ENCODE results near the gene FFAR2. TPM values are rescaled to one million over a fixed set of nuclear protein-coding genes. Genes with fewer than 3 reads are reported as not detected.
"Not testable (repeated sequence)": the region's sequence is repeated elsewhere in the genome, so short reads cannot be mapped to it uniquely, and the experiment has no call there.

FFAR2 gene
- 1 to 10 TPM in 1 of 2 donors, under 1 TPM in 1; 0.59 to 1.4 TPM for polyA plus RNA-seq

- Histone ChIP-seq H3K27me3 (ENCODE audit: control insufficient read depth in 1 of 2, insufficient read depth in 2 of 2, low read length in 2 of 2) (no peaks in the 10 kb centered on the region), H3K36me3 (ENCODE audit: control insufficient read depth in 2 of 2, insufficient read depth in 2 of 2, low read length in 1 of 2) (no peaks in the 10 kb centered on the region), H3K4me3 (ENCODE audit: low read depth in 1 of 2, low read length in 2 of 2) (no peak within 1 kb of the TSS), H3K9me3 (ENCODE audit: control insufficient read depth in 2 of 2, insufficient read depth in 1 of 2, low read depth in 1 of 2, low read length in 1 of 2) (no peaks in the 10 kb centered on the region), H3K4me1 (ENCODE audit: control insufficient read depth in 2 of 2, insufficient read depth in 2 of 2, low read length in 1 of 2) (peaks cover 0 to 10% of the 10 kb centered on the region in 2 donors), H3K27ac (ENCODE audit: low read depth in 2 of 2, low read length in 1 of 2) (peak within 1 kb of the TSS; percentile 69 to 85)
- WGBS, 2 donors, result 83% methylated on average over 12 of the region's 12 CpGs
These were observed at the start of gene FFAR2 for GRCh38 chr19:35447606-35448469. Gene FFAR2, plus strand, starts transcription at chr19:35448257. Its CDS starts 1,458 bp downstream, at chr19:35449715.

- Histone ChIP-seq H3K27ac (ENCODE audit: low read depth in 2 of 2, low read length in 1 of 2) (no peak overlapping the region), H3K36me3 (ENCODE audit: control insufficient read depth in 2 of 2, insufficient read depth in 2 of 2, low read length in 1 of 2) (no peaks in the 10 kb centered on the region), H3K27me3 (ENCODE audit: control insufficient read depth in 1 of 2, insufficient read depth in 2 of 2, low read length in 2 of 2) (no peaks in the 10 kb centered on the region), H3K4me3 (ENCODE audit: low read depth in 1 of 2, low read length in 2 of 2) (no peak overlapping the region), H3K4me1 (ENCODE audit: control insufficient read depth in 2 of 2, insufficient read depth in 2 of 2, low read length in 1 of 2) (no peaks in the 10 kb centered on the region), H3K9me3 (ENCODE audit: control insufficient read depth in 2 of 2, insufficient read depth in 1 of 2, low read depth in 1 of 2, low read length in 1 of 2) (no peaks in the 10 kb centered on the region)
- WGBS, 2 donors, result 86 to 88% methylated on average over 12 of the region's 12 CpGs
These were observed 49.5 kb upstream of the FFAR2 start for GRCh38 chr19:35398570-35398969.

GRCh38 chr19:35399231-35399630 is 48.8 kb upstream of the FFAR2 start:
- Histone ChIP-seq H3K4me1 (ENCODE audit: control insufficient read depth in 2 of 2, insufficient read depth in 2 of 2, low read length in 1 of 2) (no peaks in the 10 kb centered on the region), H3K27ac (ENCODE audit: low read depth in 2 of 2, low read length in 1 of 2) (no peak overlapping the region), H3K36me3 (ENCODE audit: control insufficient read depth in 2 of 2, insufficient read depth in 2 of 2, low read length in 1 of 2) (no peaks in the 10 kb centered on the region), H3K4me3 (ENCODE audit: low read depth in 1 of 2, low read length in 2 of 2) (no peak overlapping the region), H3K9me3 (ENCODE audit: control insufficient read depth in 2 of 2, insufficient read depth in 1 of 2, low read depth in 1 of 2, low read length in 1 of 2) (no peaks in the 10 kb centered on the region), H3K27me3 (ENCODE audit: control insufficient read depth in 1 of 2, insufficient read depth in 2 of 2, low read length in 2 of 2) (no peaks in the 10 kb centered on the region)
- WGBS, 2 donors, result 71 to 73% methylated on average over 4 of the region's 4 CpGs

DNA sequence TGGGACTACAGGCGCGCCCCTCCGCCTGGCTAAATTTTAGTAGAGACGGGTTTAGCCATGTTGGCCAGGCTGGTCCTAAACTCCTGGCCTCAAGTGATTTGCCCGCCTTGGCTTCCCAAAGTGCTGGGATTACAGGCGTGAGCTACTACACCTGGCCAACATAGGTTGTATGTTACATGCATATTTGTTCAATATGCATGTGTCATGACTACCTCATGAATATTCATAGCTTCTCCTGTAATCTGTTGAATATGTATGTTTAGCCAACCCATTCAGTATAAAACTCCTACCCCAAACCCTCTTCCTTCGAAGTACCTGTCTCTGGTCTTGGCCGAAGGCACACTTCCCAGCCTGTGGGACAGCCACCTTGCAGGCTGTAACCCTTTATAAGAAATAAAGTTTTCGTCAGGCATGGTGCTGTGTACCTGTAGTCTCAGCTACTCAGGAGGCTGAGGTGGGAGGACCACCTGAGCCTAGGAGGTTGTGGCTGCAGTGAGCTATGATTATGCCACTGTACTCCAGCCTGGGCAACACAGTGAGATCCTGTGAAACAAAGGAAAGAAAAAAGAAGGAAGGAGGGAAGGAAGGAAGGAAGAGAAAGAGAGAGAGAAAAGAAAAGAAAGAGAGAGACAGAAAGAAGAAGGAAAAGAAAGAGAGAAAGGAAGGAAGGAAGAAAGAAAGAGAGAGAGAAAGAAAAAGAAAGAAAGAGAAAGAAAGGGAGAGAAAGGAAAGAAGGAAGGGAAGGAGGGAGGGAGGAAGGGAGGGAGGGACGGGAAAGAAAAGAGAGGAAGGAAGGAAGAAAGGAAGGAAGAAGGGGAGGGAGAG is 47.9 kb upstream of the FFAR2 start:
- Histone ChIP-seq H3K36me3 (ENCODE audit: control insufficient read depth in 2 of 2, insufficient read depth in 2 of 2, low read length in 1 of 2) (no peaks in the 10 kb centered on the region), H3K27me3 (ENCODE audit: control insufficient read depth in 1 of 2, insufficient read depth in 2 of 2, low read length in 2 of 2) (no peaks in the 10 kb centered on the region), H3K4me3 (ENCODE audit: low read depth in 1 of 2, low read length in 2 of 2) (no peak overlapping the region), H3K4me1 (ENCODE audit: control insufficient read depth in 2 of 2, insufficient read depth in 2 of 2, low read length in 1 of 2) (no peaks in the 10 kb centered on the region), H3K27ac (ENCODE audit: low read depth in 2 of 2, low read length in 1 of 2) (no peak overlapping the region), H3K9me3 (ENCODE audit: control insufficient read depth in 2 of 2, insufficient read depth in 1 of 2, low read depth in 1 of 2, low read length in 1 of 2) (no peaks in the 10 kb centered on the region)
- 82 to 83% methylated on average over 10 of the region's 10 CpGs for WGBS, 2 donors

- H3K9me3 ChIP-seq (ENCODE audit: control insufficient read depth in 2 of 2, insufficient read depth in 1 of 2, low read depth in 1 of 2, low read length in 1 of 2), result no peaks in the 10 kb centered on the region
- 79 to 85% methylated on average over 7 of the region's 7 CpGs for WGBS, 2 donors
- no peaks in the 10 kb centered on the region for H3K27me3 ChIP-seq (ENCODE audit: control insufficient read depth in 1 of 2, insufficient read depth in 2 of 2, low read length in 2 of 2)
These were observed 47.3 kb upstream of the FFAR2 start for GRCh38 chr19:35400773-35401100.

DNA sequence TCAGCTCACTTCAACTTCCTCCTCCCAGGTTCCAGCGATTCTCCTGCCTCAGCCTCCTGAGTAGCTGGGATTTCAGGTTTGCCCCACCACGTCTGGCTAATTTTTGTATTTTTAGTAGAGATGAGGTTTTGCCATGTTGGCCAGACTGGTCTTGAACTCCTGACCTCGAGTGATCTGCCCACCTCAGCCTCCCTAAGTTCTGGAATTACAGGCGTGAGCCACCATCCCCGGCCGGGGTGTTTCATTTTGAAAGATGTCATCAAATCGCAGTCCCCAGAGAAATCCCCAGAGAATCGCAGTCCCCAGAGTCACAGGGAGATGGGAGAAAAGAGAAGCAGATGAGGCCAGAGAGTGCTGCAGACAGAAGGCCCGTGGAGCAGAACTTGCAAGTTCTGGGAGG is 46.6 kb upstream of the FFAR2 start:
- WGBS, 2 donors, result 80 to 82% methylated on average over 9 of the region's 9 CpGs
- not testable (repeated sequence) for H3K27ac ChIP-seq (ENCODE audit: low read depth in 2 of 2, low read length in 1 of 2); H3K9me3 ChIP-seq (ENCODE audit: control insufficient read depth in 2 of 2, insufficient read depth in 1 of 2, low read depth in 1 of 2, low read length in 1 of 2); H3K4me1 ChIP-seq (ENCODE audit: control insufficient read depth in 2 of 2, insufficient read depth in 2 of 2, low read length in 1 of 2); H3K27me3 ChIP-seq (ENCODE audit: control insufficient read depth in 1 of 2, insufficient read depth in 2 of 2, low read length in 2 of 2); H3K36me3 ChIP-seq (ENCODE audit: control insufficient read depth in 2 of 2, insufficient read depth in 2 of 2, low read length in 1 of 2); H3K4me3 ChIP-seq (ENCODE audit: low read depth in 1 of 2, low read length in 2 of 2)

More at GRCh38 chr19:35400773-35401100, 47.3 kb upstream of the FFAR2 start:
- no peaks in the 10 kb centered on the region for H3K4me1 ChIP-seq (ENCODE audit: control insufficient read depth in 2 of 2, insufficient read depth in 2 of 2, low read length in 1 of 2)
- H3K27ac ChIP-seq (ENCODE audit: low read depth in 2 of 2, low read length in 1 of 2), result no peak overlapping the region
- H3K36me3 ChIP-seq (ENCODE audit: control insufficient read depth in 2 of 2, insufficient read depth in 2 of 2, low read length in 1 of 2), result no peaks in the 10 kb centered on the region
- H3K4me3 ChIP-seq (ENCODE audit: low read depth in 1 of 2, low read length in 2 of 2), result no peak overlapping the region

DNA sequence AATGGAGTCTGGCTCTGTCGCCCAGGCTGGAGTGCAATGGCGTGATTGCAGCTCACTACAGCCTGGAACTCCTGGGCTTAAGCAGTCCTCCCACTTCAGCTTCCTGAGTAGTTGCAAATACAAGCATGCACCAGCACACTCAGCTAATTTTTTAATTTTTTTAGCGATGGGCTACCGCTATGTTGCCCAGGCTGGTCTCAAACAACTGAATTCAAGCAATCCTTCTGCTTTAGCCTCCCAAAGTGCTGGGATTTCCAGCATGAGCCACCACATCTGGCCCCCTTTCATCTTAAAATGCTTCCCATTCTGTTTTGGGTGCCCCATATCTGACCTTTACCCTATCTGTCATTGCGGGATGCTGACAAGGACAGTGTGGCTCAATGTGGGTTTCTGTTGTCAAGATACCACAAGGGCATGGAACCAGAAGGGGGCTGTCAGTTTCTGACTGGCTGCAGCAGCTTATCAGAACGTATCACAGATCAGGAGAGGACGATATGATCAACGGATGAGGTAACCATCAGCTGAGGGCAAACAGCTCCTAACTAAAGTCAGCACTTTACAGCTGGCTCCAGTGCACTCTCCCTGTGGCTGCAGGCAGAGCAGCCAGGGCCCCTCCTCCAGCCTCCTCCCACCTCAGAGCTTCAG is 44.8 kb upstream of the FFAR2 start:
- 85 to 89% methylated on average over 8 of the region's 8 CpGs for WGBS, 2 donors

GRCh38 chr19:35404879-35405622 is 43.0 kb upstream of the FFAR2 start:
- WGBS, 2 donors, result 45 to 63% methylated on average over 11 of the region's 11 CpGs
- no peaks in the 10 kb centered on the region for H3K4me1 ChIP-seq (ENCODE audit: control insufficient read depth in 2 of 2, insufficient read depth in 2 of 2, low read length in 1 of 2)
- no peak overlapping the region for H3K27ac ChIP-seq (ENCODE audit: low read depth in 2 of 2, low read length in 1 of 2)
- peaks cover 0 to 3% of the 10 kb centered on the region in 2 donors for H3K9me3 ChIP-seq (ENCODE audit: control insufficient read depth in 2 of 2, insufficient read depth in 1 of 2, low read depth in 1 of 2, low read length in 1 of 2)
- no peak overlapping the region for H3K4me3 ChIP-seq (ENCODE audit: low read depth in 1 of 2, low read length in 2 of 2)
- H3K36me3 ChIP-seq (ENCODE audit: control insufficient read depth in 2 of 2, insufficient read depth in 2 of 2, low read length in 1 of 2), result no peaks in the 10 kb centered on the region
- no peaks in the 10 kb centered on the region for H3K27me3 ChIP-seq (ENCODE audit: control insufficient read depth in 1 of 2, insufficient read depth in 2 of 2, low read length in 2 of 2)

More for the DNA sequence above, 44.8 kb upstream of the FFAR2 start:
- H3K36me3 ChIP-seq (ENCODE audit: control insufficient read depth in 2 of 2, insufficient read depth in 2 of 2, low read length in 1 of 2), result no peaks in the 10 kb centered on the region
- no peaks in the 10 kb centered on the region for H3K4me1 ChIP-seq (ENCODE audit: control insufficient read depth in 2 of 2, insufficient read depth in 2 of 2, low read length in 1 of 2)
- H3K27me3 ChIP-seq (ENCODE audit: control insufficient read depth in 1 of 2, insufficient read depth in 2 of 2, low read length in 2 of 2), result no peaks in the 10 kb centered on the region
- H3K9me3 ChIP-seq (ENCODE audit: control insufficient read depth in 2 of 2, insufficient read depth in 1 of 2, low read depth in 1 of 2, low read length in 1 of 2), result peaks cover 0 to 3% of the 10 kb centered on the region in 2 donors
- H3K4me3 ChIP-seq (ENCODE audit: low read depth in 1 of 2, low read length in 2 of 2), result no peak overlapping the region
- H3K27ac ChIP-seq (ENCODE audit: low read depth in 2 of 2, low read length in 1 of 2), result no peak overlapping the region

GRCh38 chr19:35407619-35408018 is 40.4 kb upstream of the FFAR2 start:
- H3K27me3 ChIP-seq (ENCODE audit: control insufficient read depth in 1 of 2, insufficient read depth in 2 of 2, low read length in 2 of 2), result no peaks in the 10 kb centered on the region
- H3K4me3 ChIP-seq (ENCODE audit: low read depth in 1 of 2, low read length in 2 of 2), result no peak overlapping the region
- H3K4me1 ChIP-seq (ENCODE audit: control insufficient read depth in 2 of 2, insufficient read depth in 2 of 2, low read length in 1 of 2), result no peaks in the 10 kb centered on the region
- H3K9me3 ChIP-seq (ENCODE audit: control insufficient read depth in 2 of 2, insufficient read depth in 1 of 2, low read depth in 1 of 2, low read length in 1 of 2), result peaks cover 0 to 3% of the 10 kb centered on the region in 2 donors
- H3K36me3 ChIP-seq (ENCODE audit: control insufficient read depth in 2 of 2, insufficient read depth in 2 of 2, low read length in 1 of 2), result no peaks in the 10 kb centered on the region
- no peak overlapping the region for H3K27ac ChIP-seq (ENCODE audit: low read depth in 2 of 2, low read length in 1 of 2)
- 77 to 82% methylated on average over 6 of the region's 6 CpGs for WGBS, 2 donors
